ENCODE measurements around the gene CHCHD6. TPM values are rescaled to one million over a fixed set of nuclear protein-coding genes. Genes with fewer than 3 reads are reported as not detected.

The CHCHD6 gene
- total RNA-seq, 1 donor, result 10.9 TPM

- Histone ChIP-seq H3K79me2 (ENCODE audit: insufficient read depth, low read length) (peaks cover 3% of the 10 kb centered on the region), H3K9me3 (ENCODE audit: low read depth, low read length) (no peaks in the 10 kb centered on the region)
These were observed 19.2 kb downstream of the CHCHD6 start for GRCh38 chr3:126723237-126723636.

GRCh38 chr3:126723801-126724200 is 19.8 kb downstream of the CHCHD6 start:
- no peak overlapping the region for H2AFZ ChIP-seq (ENCODE audit: low read length)
- no peaks in the 10 kb centered on the region for H3K4me1 ChIP-seq (ENCODE audit: insufficient read depth, low read length)
- no peak overlapping the region for H3K27ac ChIP-seq (ENCODE audit: low read depth, low read length)
- no peaks in the 10 kb centered on the region for H3K9me3 ChIP-seq (ENCODE audit: low read depth, low read length)
- peaks cover 3% of the 10 kb centered on the region for H3K79me2 ChIP-seq (ENCODE audit: insufficient read depth, low read length)
- DNase-seq (ENCODE audit: insufficient read length, low spot score, missing footprints), result no peak
- H3K36me3 ChIP-seq (ENCODE audit: insufficient read depth, low read length), result no peaks in the 10 kb centered on the region
- no peak overlapping the region for H3K4me3 ChIP-seq (ENCODE audit: insufficient read depth, low read length)
- no peak for TF ChIP-seq CTCF (IDR thresholded peaks at IDR 0.05; ENCODE audit: extremely low read depth, low read depth, low read length)
- H4K20me1 ChIP-seq (ENCODE audit: insufficient read depth, low read length), result peaks cover 8% of the 10 kb centered on the region
- H3K4me2 ChIP-seq (ENCODE audit: insufficient read depth, low read length), result no peak overlapping the region
- H3K27me3 ChIP-seq (ENCODE audit: insufficient read depth, low read length), result no peaks in the 10 kb centered on the region

More at GRCh38 chr3:126723237-126723636, 19.2 kb downstream of the CHCHD6 start:
- Histone ChIP-seq H4K20me1 (ENCODE audit: insufficient read depth, low read length) (peaks cover 12% of the 10 kb centered on the region), H3K4me1 (ENCODE audit: insufficient read depth, low read length) (no peaks in the 10 kb centered on the region), H3K27me3 (ENCODE audit: insufficient read depth, low read length) (no peaks in the 10 kb centered on the region), H3K27ac (ENCODE audit: low read depth, low read length) (no peak overlapping the region), H3K4me3 (ENCODE audit: insufficient read depth, low read length) (no peak overlapping the region), H3K4me2 (ENCODE audit: insufficient read depth, low read length) (no peak overlapping the region), H2AFZ (ENCODE audit: low read length) (no peak overlapping the region), H3K36me3 (ENCODE audit: insufficient read depth, low read length) (no peaks in the 10 kb centered on the region)
- no peak for DNase-seq (ENCODE audit: insufficient read length, low spot score, missing footprints)
- no peak for TF ChIP-seq CTCF (IDR thresholded peaks at IDR 0.05; ENCODE audit: extremely low read depth, low read depth, low read length)

GRCh38 chr3:126728680-126729079 is 24.6 kb downstream of the CHCHD6 start:
- no peak overlapping the region for H3K4me2 ChIP-seq (ENCODE audit: insufficient read depth, low read length)
- no peak for TF ChIP-seq CTCF (IDR thresholded peaks at IDR 0.05; ENCODE audit: extremely low read depth, low read depth, low read length)

GRCh38 chr3:126730376-126730775 is 26.3 kb downstream of the CHCHD6 start:
- Histone ChIP-seq H3K4me2 (ENCODE audit: insufficient read depth, low read length) (no peak overlapping the region), H3K9me3 (ENCODE audit: low read depth, low read length) (no peaks in the 10 kb centered on the region), H3K4me1 (ENCODE audit: insufficient read depth, low read length) (peaks cover 4% of the 10 kb centered on the region), H3K4me3 (ENCODE audit: insufficient read depth, low read length) (no peak overlapping the region), H3K27ac (ENCODE audit: low read depth, low read length) (no peak overlapping the region), H4K20me1 (ENCODE audit: insufficient read depth, low read length) (peaks cover 12% of the 10 kb centered on the region), H3K36me3 (ENCODE audit: insufficient read depth, low read length) (peaks cover 4% of the 10 kb centered on the region), H3K79me2 (ENCODE audit: insufficient read depth, low read length) (no peaks in the 10 kb centered on the region), H2AFZ (ENCODE audit: low read length) (no peak overlapping the region), H3K27me3 (ENCODE audit: insufficient read depth, low read length) (no peaks in the 10 kb centered on the region)
- no peak for DNase-seq (ENCODE audit: insufficient read length, low spot score, missing footprints)
- TF ChIP-seq CTCF (IDR thresholded peaks at IDR 0.05; ENCODE audit: extremely low read depth, low read depth, low read length), result no peak

More at GRCh38 chr3:126728680-126729079, 24.6 kb downstream of the CHCHD6 start:
- Histone ChIP-seq H3K4me3 (ENCODE audit: insufficient read depth, low read length) (no peak overlapping the region), H3K36me3 (ENCODE audit: insufficient read depth, low read length) (peaks cover 4% of the 10 kb centered on the region), H3K9me3 (ENCODE audit: low read depth, low read length) (no peaks in the 10 kb centered on the region), H3K79me2 (ENCODE audit: insufficient read depth, low read length) (no peaks in the 10 kb centered on the region), H2AFZ (ENCODE audit: low read length) (no peak overlapping the region), H4K20me1 (ENCODE audit: insufficient read depth, low read length) (peaks cover 13% of the 10 kb centered on the region), H3K27me3 (ENCODE audit: insufficient read depth, low read length) (no peaks in the 10 kb centered on the region), H3K27ac (ENCODE audit: low read depth, low read length) (no peak overlapping the region), H3K4me1 (ENCODE audit: insufficient read depth, low read length) (no peaks in the 10 kb centered on the region)
- DNase-seq (ENCODE audit: insufficient read length, low spot score, missing footprints), result no peak
